SK-N-SH treated with all-trans-retinoic acid at 6 μM for 48 hours (cell line): ENCODE measurements around the gene PEX11G.
"Not testable (repeated sequence)": the region's sequence is repeated elsewhere in the genome, so short reads cannot be mapped to it uniquely, and the experiment has no call there.

Experiments used
- ATAC-seq: fragments of 200-7000 bp; cut with Tn5 transposase; 3 replicates; pipeline ENCODE4 v1.9.1; 2020; ENCODE audit warnings: mild to moderate bottlenecking, moderate library complexity
- ARNTL ChIP-seq: fragments of 450-650 bp; formaldehyde crosslinking; IDR thresholded peaks from 2 replicates; pipeline ENCODE4 v1.5.0; 2020; ENCODE audit warnings: low read depth, mild to moderate bottlenecking, moderate library complexity, borderline replicate concordance
- BACH2 ChIP-seq: fragments of 250-450 bp; sonication (Bioruptor Pico); IDR thresholded peaks from 2 replicates; pipeline ENCODE4 v1.9.0; 2021; ENCODE audit warnings: mild to moderate bottlenecking, borderline replicate concordance
- CREB5 ChIP-seq: fragments of 250-450 bp; sonication (Bioruptor Pico); IDR thresholded peaks from 2 replicates; pipeline ENCODE4 v1.5.1; 2020; ENCODE audit warnings: low read depth, mild to moderate bottlenecking, moderate library complexity
- CSDC2 ChIP-seq: fragments of 250-450 bp; sonication (Bioruptor Pico); IDR thresholded peaks from 2 replicates; pipeline ENCODE4 v1.5.0; 2020; ENCODE audit warnings: mild to moderate bottlenecking, moderate library complexity
- CSRNP3 ChIP-seq: fragments of 250-450 bp; sonication (Bioruptor Pico); IDR thresholded peaks from 2 replicates; pipeline ENCODE4 v1.5.1; 2021; ENCODE audit warnings: mild to moderate bottlenecking, moderate library complexity
- ESRRG ChIP-seq: fragments of 250-450 bp; sonication (Bioruptor Pico); IDR thresholded peaks from 2 replicates; pipeline ENCODE4 v1.6.1; 2021; ENCODE audit warnings: mild to moderate bottlenecking
- GLIS3 ChIP-seq: fragments of 250-450 bp; sonication (Bioruptor Pico); IDR thresholded peaks from 2 replicates; pipeline ENCODE4 v1.5.0; 2020; ENCODE audit warnings: mild to moderate bottlenecking, moderate library complexity
- ISL1 ChIP-seq: fragments of 250-450 bp; sonication (Bioruptor Pico); IDR thresholded peaks from 2 replicates; pipeline ENCODE4 v2.1.2; 2022; ENCODE audit warnings: mild to moderate bottlenecking, moderate library complexity
- OSR1 ChIP-seq: fragments of 250-450 bp; sonication (Bioruptor Pico); IDR thresholded peaks from 2 replicates; pipeline ENCODE4 v1.8.0; 2022; ENCODE audit warnings: moderate library complexity, mild to moderate bottlenecking, inconsistent platforms
- PATZ1 ChIP-seq: fragments of 250-450 bp; sonication (Bioruptor Pico); IDR thresholded peaks from 2 replicates; pipeline ENCODE4 v1.8.0; 2020; ENCODE audit warnings: mild to moderate bottlenecking, moderate library complexity, borderline replicate concordance
- PPARA ChIP-seq: fragments of 250-450 bp; sonication (Bioruptor Pico); IDR thresholded peaks from 2 replicates; pipeline ENCODE4 v1.5.0; 2020; ENCODE audit warnings: mild to moderate bottlenecking, borderline replicate concordance
- RARB ChIP-seq: fragments of 250-450 bp; sonication (Bioruptor Pico); IDR thresholded peaks from 2 replicates; pipeline ENCODE4 v1.8.0; 2021; ENCODE audit warnings: mild to moderate bottlenecking, moderate library complexity
- SNAI2 ChIP-seq: fragments of 250-450 bp; sonication (Bioruptor Pico); IDR thresholded peaks from 2 replicates; pipeline ENCODE4 v1.5.0; 2020; ENCODE audit warnings: mild to moderate bottlenecking, moderate library complexity
- TCF4 ChIP-seq: fragments of 250-450 bp; sonication (Bioruptor Pico); IDR thresholded peaks from 2 replicates; pipeline ENCODE4 v1.8.0; 2021; ENCODE audit warnings: mild to moderate bottlenecking, moderate library complexity, borderline replicate concordance
- TOX ChIP-seq: fragments of 250-450 bp; sonication (Bioruptor Pico); IDR thresholded peaks from 2 replicates; pipeline ENCODE4 v1.8.0; 2021; ENCODE audit warnings: mild to moderate bottlenecking, moderate library complexity, borderline replicate concordance
- TSHZ2 ChIP-seq: fragments of 250-450 bp; sonication (Bioruptor Pico); IDR thresholded peaks from 2 replicates; pipeline ENCODE4 v1.5.0; 2020; ENCODE audit warnings: mild to moderate bottlenecking, moderate library complexity
- ZC3H10 ChIP-seq: fragments of 250-450 bp; sonication (Bioruptor Pico); IDR thresholded peaks from 2 replicates; pipeline ENCODE4 v1.5.1; 2021; ENCODE audit warnings: mild to moderate bottlenecking, moderate library complexity
- ZFP3 ChIP-seq: fragments of 250-450 bp; sonication (Bioruptor Pico); IDR thresholded peaks from 2 replicates; pipeline ENCODE4 v1.5.0; 2020; ENCODE audit warnings: mild to moderate bottlenecking, moderate library complexity
- ZFP30 ChIP-seq: fragments of 450-650 bp; formaldehyde crosslinking; IDR thresholded peaks from 2 replicates; pipeline ENCODE4 v1.5.0; 2022; ENCODE audit warnings: mild to moderate bottlenecking, moderate library complexity
- ZNF565 ChIP-seq: fragments of 450-650 bp; formaldehyde crosslinking; conservative IDR thresholded peaks from 2 replicates; pipeline ENCODE4 v1.5.0; 2020; ENCODE audit warnings: low read depth, mild to moderate bottlenecking, moderate library complexity
- ZNF70 ChIP-seq: fragments of 450-650 bp; formaldehyde crosslinking; IDR thresholded peaks from 2 replicates; pipeline ENCODE4 v1.5.0; 2020; ENCODE audit warnings: mild to moderate bottlenecking, moderate library complexity
- ZNF8 ChIP-seq: fragments of 450-650 bp; formaldehyde crosslinking; IDR thresholded peaks from 2 replicates; pipeline ENCODE4 v1.5.0; 2020; ENCODE audit warnings: mild to moderate bottlenecking, moderate library complexity

Gene PEX11G

GRCh38 chr19:7435586-7435985 lies 53.2 kb downstream of the PEX11G start:
- TF ChIP-seq ISL1 (CRISPR knock-in tag): no peak
- TF ChIP-seq ZFP30: no peak
- no peak for TF ChIP-seq OSR1 (CRISPR knock-in tag)
- no peak for TF ChIP-seq ZFP3 (CRISPR knock-in tag)
- TF ChIP-seq ZNF70: no peak
- no peak for TF ChIP-seq TOX (CRISPR knock-in tag)
- no peak for TF ChIP-seq ESRRG (CRISPR knock-in tag)
- TF ChIP-seq TCF4 (CRISPR knock-in tag): no peak
- TF ChIP-seq CSDC2: no peak
- TF ChIP-seq ARNTL (CRISPR knock-in tag): no peak
- TF ChIP-seq, all 23 proteins: peak for 0

GRCh38 chr19:7434391-7434790 lies 54.4 kb downstream of the PEX11G start:
- ATAC-seq: no peak
- TF ChIP-seq ZFP3 (CRISPR knock-in tag) (no peak), TSHZ2 (CRISPR knock-in tag) (no peak), CSDC2 (no peak), ISL1 (CRISPR knock-in tag) (no peak), ZC3H10 (CRISPR knock-in tag) (no peak), PATZ1 (CRISPR knock-in tag) (no peak), ZNF8 (CRISPR knock-in tag) (no peak), GLIS3 (CRISPR knock-in tag) (no peak), CSRNP3 (CRISPR knock-in tag) (no peak), ZNF565 (CRISPR knock-in tag) (no peak), BACH2 (CRISPR knock-in tag) (no peak), RARB (CRISPR knock-in tag) (no peak), SNAI2 (CRISPR knock-in tag) (no peak), CREB5 (no peak), ZFP30 (no peak)

More at GRCh38 chr19:7435586-7435985, 53.2 kb downstream of the PEX11G start:
- ATAC-seq: no peak

- not testable (repeated sequence) for ATAC-seq
These were observed 55.4 kb downstream of the PEX11G start for GRCh38 chr19:7433456-7433855.

GRCh38 chr19:7429638-7430282 lies 59.1 kb downstream of the PEX11G start:
- no peak for ATAC-seq
- TF ChIP-seq ZC3H10 (CRISPR knock-in tag) (no peak), GLIS3 (CRISPR knock-in tag) (no peak), OSR1 (CRISPR knock-in tag) (no peak), ZNF8 (CRISPR knock-in tag) (no peak), ZFP3 (CRISPR knock-in tag) (no peak), CSRNP3 (CRISPR knock-in tag) (no peak), ZNF70 (no peak), CREB5 (no peak), RARB (CRISPR knock-in tag) (no peak), BACH2 (CRISPR knock-in tag) (no peak), TSHZ2 (CRISPR knock-in tag) (no peak), PPARA (CRISPR knock-in tag) (no peak), ESRRG (CRISPR knock-in tag) (no peak)
